HG03521 (cell line): ENCODE measurements around the gene IQGAP2.

Source experiments
- ATAC-seq: cut with Tn5 transposase; IDR thresholded peaks from one replicate; pipeline ENCODE4 v1.9.1; 2021; ENCODE audit warnings: mild to moderate bottlenecking, moderate library complexity; ENCODE audit not compliant: unreplicated experiment

Gene IQGAP2

GRCh38 chr5:76475936-76476335 lies 72.9 kb downstream of the IQGAP2 start:
- ATAC-seq, result no peak

GRCh38 chr5:76476474-76477038 lies 73.5 kb downstream of the IQGAP2 start:
- ATAC-seq, result no peak

- ATAC-seq, result no peak
These were observed 74.0 kb downstream of the IQGAP2 start for GRCh38 chr5:76477061-76477460.

- no peak for ATAC-seq
These were observed 74.5 kb downstream of the IQGAP2 start for GRCh38 chr5:76477571-76477970.

GRCh38 chr5:76479281-76479680 lies 76.2 kb downstream of the IQGAP2 start:
- ATAC-seq, result no peak

- no peak for ATAC-seq
These were observed 77.0 kb downstream of the IQGAP2 start for GRCh38 chr5:76479973-76480667.

- no peak for ATAC-seq
These were observed 79.9 kb downstream of the IQGAP2 start for GRCh38 chr5:76482984-76483383.

GRCh38 chr5:76483433-76483832 lies 80.3 kb downstream of the IQGAP2 start:
- ATAC-seq, result no peak

- ATAC-seq, result no peak
These were observed 80.8 kb downstream of the IQGAP2 start for GRCh38 chr5:76483881-76484280.

- no peak for ATAC-seq
These were observed 82.4 kb downstream of the IQGAP2 start for GRCh38 chr5:76485511-76485910.

GRCh38 chr5:76487386-76487785 lies 84.3 kb downstream of the IQGAP2 start:
- ATAC-seq, result no peak

- ATAC-seq, result no peak
These were observed 84.7 kb downstream of the IQGAP2 start for GRCh38 chr5:76487821-76488220.

GRCh38 chr5:76488969-76489368 lies 85.9 kb downstream of the IQGAP2 start:
- no peak for ATAC-seq

GRCh38 chr5:76489877-76490688 lies 87.0 kb downstream of the IQGAP2 start:
- ATAC-seq, result no peak

GRCh38 chr5:76490960-76491359 lies 87.9 kb downstream of the IQGAP2 start:
- no peak for ATAC-seq

- ATAC-seq, result no peak
These were observed 89.7 kb downstream of the IQGAP2 start for GRCh38 chr5:76492819-76493189.

GRCh38 chr5:76493190-76493837 lies 90.2 kb downstream of the IQGAP2 start:
- no peak for ATAC-seq

GRCh38 chr5:76494201-76494600 lies 91.1 kb downstream of the IQGAP2 start:
- no peak for ATAC-seq

- ATAC-seq, result no peak
These were observed 92.8 kb downstream of the IQGAP2 start for GRCh38 chr5:76495870-76496269.

GRCh38 chr5:76497065-76497460 lies 94.0 kb downstream of the IQGAP2 start:
- ATAC-seq, result no peak

GRCh38 chr5:76497986-76498717 lies 95.1 kb downstream of the IQGAP2 start:
- no peak for ATAC-seq
